Dermis blood vessel endothelial cell (primary cell): ENCODE measurements around the gene GPS2. TPM values are rescaled to one million over a fixed set of nuclear protein-coding genes. Genes with fewer than 3 reads are reported as not detected.
"Not testable (repeated sequence)": the region's sequence is repeated elsewhere in the genome, so short reads cannot be mapped to it uniquely, and the experiment has no call there.

Experiments used
- DNase-seq: peaks from one replicate; pipeline ENCODE4 v3.0.0; 2010
- total RNA-seq: library from RNA; depleted of rRNA; stranded (reverse); fragments of >200 nt; gene quantifications from 2 replicates; pipeline ENCODE4 v1.2.3, GENCODE V29; 2014

GPS2 gene
- total RNA-seq, result 45.2 and 45.6 TPM in 2 replicates

- DNase-seq, result peak; percentile 91
Observed at GRCh38 chr17:7314719-7315569, at the start of gene GPS2. Gene GPS2, minus strand, starts transcription at chr17:7315360. Its CDS starts 308 bp downstream, at chr17:7315052.

- DNase-seq, result no peak
Observed at GRCh38 chr17:7363311-7363710, 48.2 kb upstream of the GPS2 start.

- DNase-seq, result no peak
Observed at GRCh38 chr17:7361906-7362305, 46.7 kb upstream of the GPS2 start.

- DNase-seq, result no peak
Observed at GRCh38 chr17:7357381-7357780, 42.2 kb upstream of the GPS2 start.

- DNase-seq, result no peak
Observed at GRCh38 chr17:7356756-7357155, 41.6 kb upstream of the GPS2 start.

DNA sequence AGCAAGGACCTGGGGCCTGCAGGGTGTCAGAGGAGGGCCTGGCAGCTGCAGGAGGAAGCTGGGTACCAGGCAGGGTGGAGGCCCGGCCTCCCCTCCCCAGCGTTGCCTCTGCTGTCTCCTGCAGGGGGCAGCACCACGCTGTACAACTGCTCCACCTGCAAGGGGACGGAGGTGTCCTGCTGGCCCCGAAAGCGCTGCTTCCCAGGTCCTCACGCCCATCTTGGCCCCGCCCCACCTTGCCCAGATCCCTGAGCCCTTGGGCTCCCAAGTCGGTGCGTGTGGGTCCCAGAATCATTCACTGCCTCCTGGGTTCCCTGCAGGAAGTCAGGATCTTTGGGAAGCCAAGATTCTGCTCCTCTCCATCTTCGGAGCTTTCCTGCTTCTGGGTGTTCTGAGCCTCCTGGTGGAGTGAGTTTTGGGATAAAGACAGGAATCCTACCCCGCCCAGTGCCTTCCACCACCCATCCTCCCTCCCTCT, 41.0 kb upstream of the GPS2 start:
- peak; percentile 86 for DNase-seq

GRCh38 chr17:7355573-7355972, 40.4 kb upstream of the GPS2 start:
- DNase-seq, result no peak

DNA sequence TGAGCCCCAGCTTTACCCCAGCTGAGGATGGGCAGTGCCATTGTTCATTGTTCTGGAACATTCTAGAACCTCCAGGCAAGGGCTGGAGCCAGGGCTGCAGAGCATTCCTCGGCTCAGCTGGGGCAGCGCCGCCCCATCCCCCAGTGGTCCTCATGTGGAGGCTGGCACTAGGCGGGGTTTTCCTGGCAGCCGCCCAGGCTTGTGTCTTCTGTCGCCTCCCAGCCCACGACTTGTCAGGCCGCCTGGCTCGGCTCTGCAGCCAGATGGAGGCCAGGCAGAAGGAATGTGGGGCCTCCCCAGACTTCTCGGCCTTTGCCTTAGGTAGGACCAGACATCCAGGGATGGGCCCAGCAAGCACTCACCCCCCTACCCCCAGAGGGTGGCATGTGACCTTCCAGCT, 39.9 kb upstream of the GPS2 start, which contains the start of gene TMEM95:
Gene TMEM95, plus strand, starts transcription at position 104 of the 400 bp plus-strand sequence. Its CDS starts 49 bp downstream, at position 153.
- DNase-seq, result no peak

- no peak for DNase-seq
Observed at GRCh38 chr17:7354262-7354843, 39.2 kb upstream of the GPS2 start.

GRCh38 chr17:7352910-7353635, 37.9 kb upstream of the GPS2 start:
- DNase-seq, result no peak

GRCh38 chr17:7352503-7352889, 37.3 kb upstream of the GPS2 start:
- no peak for DNase-seq

DNA sequence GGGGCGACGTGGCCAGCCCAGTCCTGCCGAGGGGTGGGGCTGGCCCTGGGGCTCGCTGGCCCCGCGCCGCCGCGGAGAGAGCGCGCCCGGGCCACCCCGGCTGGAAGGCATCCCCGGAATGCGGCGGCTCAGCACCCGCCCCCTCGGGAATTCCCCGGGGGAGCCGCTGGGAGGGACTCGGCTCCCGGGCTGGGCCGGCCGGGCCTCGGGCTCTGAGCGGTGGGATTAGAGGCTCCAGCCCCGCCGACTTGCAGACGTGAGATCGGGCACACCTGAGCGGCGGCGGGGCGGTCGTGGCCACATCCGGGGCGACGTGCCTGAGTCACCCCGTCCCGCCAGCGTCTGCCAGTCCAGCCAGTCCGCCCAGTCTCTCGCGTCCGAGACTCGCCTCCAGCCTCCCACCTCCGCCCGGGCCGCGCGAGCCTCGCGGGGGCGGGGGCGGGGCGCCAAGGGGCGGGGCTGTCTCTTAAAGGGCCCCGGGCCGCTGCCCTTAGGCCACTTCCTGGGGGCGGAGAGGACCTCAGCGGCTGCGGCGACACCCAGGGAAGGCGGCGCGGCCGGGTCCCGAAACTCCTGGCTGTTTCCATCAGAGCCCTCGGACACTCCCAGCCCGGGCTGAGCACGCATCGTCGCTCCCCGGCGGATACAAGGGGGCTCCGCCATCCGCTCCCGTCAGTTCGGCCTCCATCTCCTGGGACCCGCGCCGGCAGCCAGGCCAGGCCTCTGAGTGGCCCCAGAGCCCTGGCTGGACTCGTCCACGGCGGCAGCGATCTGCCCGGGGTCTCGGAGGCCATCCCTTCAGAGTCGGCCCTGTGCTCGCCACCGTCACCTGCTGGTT, 36.7 kb upstream of the GPS2 start, which contains the start of gene KCTD11:
Gene KCTD11, plus strand, starts transcription at position 498 of the 838 bp plus-strand sequence.
- peak; percentile 70 for DNase-seq

- no peak for DNase-seq
Observed at GRCh38 chr17:7348478-7349242, 33.5 kb upstream of the GPS2 start.

- DNase-seq, result no peak
Observed at GRCh38 chr17:7347630-7348477, 32.7 kb upstream of the GPS2 start.

- DNase-seq, result no peak
Observed at GRCh38 chr17:7346761-7347614, 31.8 kb upstream of the GPS2 start.

DNA sequence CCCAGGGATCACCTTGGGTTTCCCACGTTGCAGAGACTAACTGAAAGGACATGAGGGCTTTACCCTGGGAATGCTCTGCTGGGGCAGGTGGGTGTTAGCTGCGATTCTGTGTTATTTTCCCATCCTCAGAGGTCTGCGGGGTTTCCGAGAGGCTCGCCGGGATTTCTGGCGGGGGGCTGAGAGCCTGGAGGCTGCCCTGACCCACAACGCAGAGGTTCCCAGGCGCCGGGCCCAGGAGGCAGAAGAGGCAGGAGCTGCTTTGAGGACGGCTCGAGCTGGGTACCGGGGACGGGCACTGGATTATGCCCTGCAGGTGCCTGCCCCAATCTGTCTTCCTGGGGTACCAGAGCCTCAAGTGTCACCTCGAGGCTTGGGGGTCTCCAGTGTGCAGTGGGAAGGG, 28.1 kb upstream of the GPS2 start:
- no peak for DNase-seq

- no peak for DNase-seq
Observed at GRCh38 chr17:7341842-7342241, 26.7 kb upstream of the GPS2 start.

DNA sequence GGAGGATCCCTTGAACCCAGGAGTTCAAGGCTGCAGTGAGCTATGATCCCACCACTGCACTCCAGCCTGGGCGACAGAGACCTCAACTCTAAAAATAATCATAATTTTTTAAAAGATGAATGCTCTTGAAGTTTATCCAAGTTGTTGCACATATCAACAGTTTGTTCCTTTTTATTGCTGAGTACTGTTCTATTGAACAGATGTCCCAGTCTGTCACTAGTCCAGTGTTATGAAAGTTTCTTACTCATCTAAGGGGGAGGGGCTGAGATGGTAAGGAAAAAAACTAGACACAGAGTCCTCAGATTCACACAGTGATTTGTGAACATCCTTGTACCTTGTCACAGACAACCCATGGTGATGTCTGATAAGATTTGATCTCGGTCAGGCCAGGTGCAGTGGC, 25.0 kb upstream of the GPS2 start:
- DNase-seq, result no peak

GRCh38 chr17:7337600-7337999, 22.4 kb upstream of the GPS2 start:
- not testable (repeated sequence) for DNase-seq
